GM18526 (cell line): ENCODE measurements around the gene GLIS1.

Source experiments
- POLR2A ChIP-seq: IDR thresholded peaks from 3 replicates; pipeline ENCODE4 v1.6.1; 2011; ENCODE audit not compliant: insufficient read length; ENCODE audit errors: extremely low read depth

The GLIS1 gene

GRCh38 chr1:53543778-53544695, 194.9 kb downstream of the GLIS1 start:
- TF ChIP-seq POLR2A, result no peak

- TF ChIP-seq POLR2A, result no peak
Measured at GRCh38 chr1:53543130-53543777, 195.7 kb downstream of the GLIS1 start.

GRCh38 chr1:53542551-53542950, 196.4 kb downstream of the GLIS1 start:
- TF ChIP-seq POLR2A, result no peak

- no peak for TF ChIP-seq POLR2A
Measured at GRCh38 chr1:53541761-53542550, 197.0 kb downstream of the GLIS1 start.

- no peak for TF ChIP-seq POLR2A
Measured at GRCh38 chr1:53541263-53541625, 197.7 kb downstream of the GLIS1 start.

- no peak for TF ChIP-seq POLR2A
Measured at GRCh38 chr1:53540604-53541262, 198.2 kb downstream of the GLIS1 start.

- no peak for TF ChIP-seq POLR2A
Measured at GRCh38 chr1:53539711-53540603, 199.0 kb downstream of the GLIS1 start.

GRCh38 chr1:53539226-53539625, 199.7 kb downstream of the GLIS1 start:
- no peak for TF ChIP-seq POLR2A

GRCh38 chr1:53536606-53537005, 202.4 kb downstream of the GLIS1 start:
- no peak for TF ChIP-seq POLR2A

- TF ChIP-seq POLR2A, result no peak
Measured at GRCh38 chr1:53535846-53536245, 203.1 kb downstream of the GLIS1 start.

GRCh38 chr1:53535226-53535625, 203.7 kb downstream of the GLIS1 start:
- no peak for TF ChIP-seq POLR2A

- no peak for TF ChIP-seq POLR2A
Measured at GRCh38 chr1:53532912-53533311, 206.1 kb downstream of the GLIS1 start.

- TF ChIP-seq POLR2A, result no peak
Measured at GRCh38 chr1:53532377-53532776, 206.6 kb downstream of the GLIS1 start.

- TF ChIP-seq POLR2A, result no peak
Measured at GRCh38 chr1:53530550-53530949, 208.4 kb downstream of the GLIS1 start.
